ENCODE results near the gene SNX13.

SNX13 gene

DNA sequence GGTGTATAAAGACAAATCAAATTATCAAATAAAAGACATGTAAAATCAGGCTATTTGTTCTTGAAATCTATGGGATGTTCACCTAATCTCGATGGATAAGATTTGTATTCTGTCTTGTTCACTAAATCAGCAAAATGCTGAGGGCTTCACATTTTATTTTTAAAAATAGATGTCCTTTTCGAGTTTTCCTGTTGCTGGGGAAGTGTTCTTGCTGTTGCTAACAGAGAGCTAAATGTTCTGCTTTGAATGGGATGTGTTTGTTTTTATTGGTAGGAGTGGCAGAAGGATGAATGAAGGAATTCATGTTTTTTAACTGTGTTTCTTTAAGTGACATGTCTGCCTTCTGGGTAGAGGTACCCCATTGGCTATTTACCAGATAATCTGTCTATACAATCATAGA is 7.3 kb upstream of the SNX13 start:
- no peak for DNase-seq (ENCODE audit: low read depth)

- DNase-seq (ENCODE audit: low read depth): no peak
Measured at GRCh38 chr7:17946591-17946990, 6.3 kb upstream of the SNX13 start.

DNA sequence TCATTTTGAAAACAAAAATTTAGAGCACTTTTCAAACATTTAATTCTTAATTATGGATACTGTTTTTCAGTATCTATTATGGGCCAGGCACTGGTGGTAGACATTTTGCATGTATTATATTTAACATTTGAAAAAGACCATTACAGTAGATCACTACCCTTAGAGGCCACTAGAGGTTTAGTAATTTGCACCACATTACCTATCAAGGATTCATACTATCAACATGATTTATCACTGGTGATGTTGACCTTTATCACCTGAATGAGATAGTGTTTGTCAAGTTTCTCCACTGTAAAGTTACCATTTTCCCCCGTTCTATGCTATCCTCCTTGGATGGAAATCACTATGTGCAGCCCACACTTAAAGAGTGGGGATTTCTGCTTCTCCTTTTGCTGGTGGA is 4.4 kb upstream of the SNX13 start:
- DNase-seq (ENCODE audit: low read depth): no peak

- DNase-seq (ENCODE audit: low read depth): no peak
Measured at GRCh38 chr7:17943006-17943405, 2.7 kb upstream of the SNX13 start.

GRCh38 chr7:17942231-17942630 is 1.9 kb upstream of the SNX13 start:
- DNase-seq (ENCODE audit: low read depth): no peak

GRCh38 chr7:17940951-17941431 is 697 bp upstream of the SNX13 start:
- no peak for DNase-seq (ENCODE audit: low read depth)

DNA sequence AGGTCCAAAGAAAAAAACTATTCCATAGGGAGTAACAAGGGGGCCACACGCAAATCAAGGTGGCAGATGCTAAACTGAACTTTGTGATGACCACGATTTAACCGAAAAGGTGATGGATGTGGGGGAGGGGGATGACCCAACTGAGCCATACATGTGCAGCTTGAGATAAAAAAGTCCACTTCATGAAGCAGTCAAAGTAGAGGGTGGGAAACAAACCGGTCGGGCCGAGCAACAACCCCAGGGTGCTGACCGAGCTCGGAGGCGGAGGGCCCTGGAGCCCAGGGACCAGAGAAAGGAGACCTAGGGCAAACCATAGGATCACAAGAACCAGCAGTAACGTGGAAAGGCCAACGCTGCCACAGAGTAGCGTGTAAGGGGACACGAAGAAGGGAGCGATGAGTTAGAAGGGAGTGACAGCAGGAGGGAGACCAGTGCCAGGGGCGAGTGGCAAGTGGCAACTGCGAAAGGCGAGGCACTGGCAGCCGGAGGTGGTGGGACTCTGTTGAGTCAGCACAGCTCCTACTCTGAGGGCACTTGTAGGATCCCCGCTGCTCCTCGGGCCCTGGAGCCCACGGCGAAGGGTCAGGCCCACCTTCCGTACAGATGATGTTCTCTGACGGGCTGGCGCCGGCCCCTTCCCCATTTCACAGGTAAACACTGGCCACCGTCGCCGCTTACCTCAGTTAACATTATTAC is 540 bp downstream of the SNX13 start:
- DNase-seq (ENCODE audit: low read depth): peak; percentile 22

GRCh38 chr7:17939211-17939605 is 1.1 kb downstream of the SNX13 start:
- no peak for DNase-seq (ENCODE audit: low read depth)

- DNase-seq (ENCODE audit: low read depth): no peak
Measured at GRCh38 chr7:17937506-17938120, 2.7 kb downstream of the SNX13 start.

GRCh38 chr7:17936321-17936720 is 4.0 kb downstream of the SNX13 start:
- no peak for DNase-seq (ENCODE audit: low read depth)

DNA sequence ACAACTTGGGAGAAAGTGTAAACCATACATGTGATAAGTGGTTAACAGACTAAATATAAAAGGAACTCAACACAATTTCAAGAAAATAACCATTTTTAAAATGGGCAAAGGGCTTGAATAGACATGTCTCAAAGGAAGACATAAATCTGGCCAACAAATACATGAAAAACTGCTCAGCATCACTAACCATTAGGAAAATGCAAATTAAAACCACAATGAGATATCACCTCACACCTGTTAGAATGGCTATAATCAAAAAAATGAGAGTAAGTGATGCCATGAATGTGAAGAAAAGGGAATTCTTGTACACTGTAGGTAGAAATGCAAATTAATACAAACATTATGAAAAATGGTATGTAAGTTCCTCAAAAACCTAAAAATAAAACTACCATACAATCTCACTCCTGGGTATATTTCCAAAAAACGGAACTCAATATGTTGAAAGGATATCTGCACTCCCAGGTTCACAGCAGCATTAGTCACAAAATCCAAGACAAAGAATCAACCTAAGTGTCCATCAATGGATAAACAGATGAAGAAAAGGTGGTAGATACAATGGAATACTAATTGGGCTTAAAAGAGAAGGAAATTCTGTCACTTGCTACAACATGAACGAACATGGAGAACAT is 5.6 kb downstream of the SNX13 start:
- no peak for DNase-seq (ENCODE audit: low read depth)

DNA sequence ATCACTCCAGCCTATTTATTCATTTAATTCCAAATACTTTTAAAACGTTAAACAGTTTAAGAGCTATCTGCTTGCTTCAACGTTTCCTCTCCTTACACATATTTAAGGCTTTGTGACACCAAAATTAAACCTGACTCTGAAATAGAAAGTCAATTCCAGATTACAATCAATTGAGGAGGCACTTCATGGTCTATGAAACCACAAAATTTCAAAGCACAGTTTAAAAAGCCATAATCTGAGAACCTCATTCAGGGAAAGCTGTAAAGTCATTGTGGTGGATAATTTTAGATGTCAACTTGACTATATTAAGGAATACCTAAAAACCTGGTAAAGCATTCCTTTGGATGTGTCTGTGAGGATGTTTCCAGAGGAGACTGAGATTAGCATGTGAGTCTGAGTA is 6.2 kb downstream of the SNX13 start:
- no peak for DNase-seq (ENCODE audit: low read depth)

DNA sequence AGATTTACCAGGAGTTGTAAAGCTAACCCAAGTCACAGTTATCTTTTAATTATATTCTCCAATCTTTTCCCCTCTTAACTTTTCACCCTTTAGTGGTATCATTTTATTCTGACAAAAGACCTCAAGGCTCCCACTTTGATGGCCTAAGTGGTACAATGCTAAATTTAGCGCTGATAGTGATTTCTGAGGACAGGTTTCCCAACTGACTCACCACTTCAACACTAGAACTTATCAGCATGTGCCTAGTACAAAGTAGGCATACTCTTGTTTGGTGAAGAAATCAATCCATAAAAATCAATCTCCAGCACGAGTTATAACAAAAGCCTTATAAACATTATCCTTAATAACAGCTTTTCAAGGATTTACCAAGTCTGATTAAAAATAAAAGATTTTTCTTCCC is 7.5 kb downstream of the SNX13 start:
- DNase-seq (ENCODE audit: low read depth): no peak

GRCh38 chr7:17931069-17931468 is 9.2 kb downstream of the SNX13 start:
- DNase-seq (ENCODE audit: low read depth): no peak

GRCh38 chr7:17930546-17930945 is 9.7 kb downstream of the SNX13 start:
- no peak for DNase-seq (ENCODE audit: low read depth)

GRCh38 chr7:17929647-17930395 is 10.5 kb downstream of the SNX13 start:
- DNase-seq (ENCODE audit: low read depth): no peak

GRCh38 chr7:17928055-17928454 is 12.2 kb downstream of the SNX13 start:
- no peak for DNase-seq (ENCODE audit: low read depth)

GRCh38 chr7:17921857-17922416 is 18.4 kb downstream of the SNX13 start:
- no peak for DNase-seq (ENCODE audit: low read depth)

DNA sequence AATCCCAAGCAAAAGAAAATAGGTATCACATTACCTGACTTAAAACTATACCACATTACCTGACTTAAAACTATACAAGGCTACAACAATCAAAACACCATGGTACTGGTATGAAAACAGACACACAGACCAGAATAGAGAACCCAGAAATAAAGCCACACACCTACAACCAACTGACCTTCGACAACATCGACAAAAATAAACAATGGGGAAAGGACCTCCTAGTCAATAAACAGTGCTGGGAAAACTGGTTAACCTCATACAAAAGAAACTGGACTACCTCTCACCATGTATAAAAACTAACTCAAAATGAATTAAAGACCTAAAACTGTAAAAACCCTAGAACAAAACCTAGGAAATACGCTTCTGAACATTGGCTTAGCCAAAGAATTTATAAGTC is 22.5 kb downstream of the SNX13 start:
- no peak for DNase-seq (ENCODE audit: low read depth)

DNA sequence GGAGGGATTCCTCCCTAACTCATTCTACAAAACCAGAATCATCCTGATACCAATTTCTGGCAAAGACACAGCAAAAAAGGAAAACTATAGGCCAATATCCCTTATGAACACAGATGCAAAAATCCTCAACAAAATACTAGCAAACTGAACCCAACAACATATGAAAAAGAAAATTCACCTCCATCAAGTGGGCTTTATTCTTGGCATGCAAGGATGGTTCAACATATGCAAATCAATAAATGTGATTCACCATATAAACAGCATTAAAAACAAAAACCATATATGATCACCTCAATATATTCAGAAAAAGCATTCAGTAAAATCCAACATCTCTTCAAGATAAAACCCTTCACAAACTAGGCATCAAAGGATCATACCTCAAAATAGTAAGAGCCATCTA is 23.5 kb downstream of the SNX13 start:
- DNase-seq (ENCODE audit: low read depth): no peak

DNA sequence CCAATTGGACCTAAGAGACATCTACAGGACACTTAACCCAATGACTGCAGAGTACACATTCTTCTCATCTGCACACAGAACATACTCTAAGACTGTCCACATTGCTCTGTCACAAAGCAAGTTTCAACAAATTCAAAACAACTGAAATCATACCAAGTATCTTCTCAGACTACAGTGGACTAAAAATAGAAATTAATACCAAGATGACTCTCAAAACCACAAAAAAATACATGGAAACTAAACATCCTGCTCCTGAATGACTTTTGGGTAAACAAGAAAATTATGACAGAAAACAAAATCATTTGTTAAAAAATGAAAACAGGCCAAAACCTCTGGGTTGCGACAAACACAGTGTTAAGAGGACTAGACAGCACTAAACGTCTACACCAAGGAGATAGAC is 24.5 kb downstream of the SNX13 start:
- no peak for DNase-seq (ENCODE audit: low read depth)

GRCh38 chr7:17915168-17915567 is 25.1 kb downstream of the SNX13 start:
- no peak for DNase-seq (ENCODE audit: low read depth)
